Heart left ventricle (tissue), 13 donors: Measurements from ENCODE around the gene HOXD8.

Experiments used
- CTCF ChIP-seq, 12 donors: fragments of 200-600 bp; sonication (generic) in 4 of 12; IDR thresholded peaks; one replicate each; pipeline versions ENCODE4 v1.5.0 to v1.8.0; 2018 to 2022; ENCODE audit warnings: antibody characterized with exemption in 12 of 12, mild to moderate bottlenecking in 5 of 12
- POLR2A ChIP-seq, 2 donors: fragments of 450-650 bp; IDR thresholded peaks; one replicate each; pipeline ENCODE4 v1.6.1; 2017; ENCODE audit warnings: antibody characterized with exemption in 2 of 2, mild to moderate bottlenecking in 2 of 2, moderate library complexity in 2 of 2
- donor health status: ischemic (EF 13 %, LVEDD 7.1; RV severe dilation, severe dysfunction).
- donor health status: DM: no; HTN: yes; CAD: no.
- donor health status: DM: no; HTN: no; CAD: no.
- donor health status: ischemic (EF 25% LVEDD 6.9; RV normal size, moderate dysfunction).
- donor health status: ischemic (EF 25% LVEDD 5.7; RV mildly dilated, moderate dysfunction).
- donor health status: ischemic (EF 35%, LVEDD 5.7; RV mildly dilated, moderate dysfunction).
- donor health status: nonischemic (EF 11% LVEDD 7.7; RV severe dilation, severe dysfunction).
- donor health status: DM: yes; HTN: yes; CAD: no.
- donor health status: PGD.
- donor health status: ischemic (EF 29% LVEDD 5.4; RV normal size, mild dysfunction).
- donor health status: nonischemic (EF 23%, LVEDD 6.1; RV moderate dilation, normal function).

GRCh38 chr2:176102309-176102866 is 27.1 kb upstream of the HOXD8 start:
- TF ChIP-seq CTCF (IDR thresholded peaks at IDR 0.05) (no peak), POLR2A (IDR thresholded peaks at IDR 0.05) (no peak)
